B cell (primary cell): ENCODE measurements around the gene SENP5. TPM values are rescaled to one million over a fixed set of nuclear protein-coding genes. Genes with fewer than 3 reads are reported as not detected.
A peak's percentile ranks its signal among the peaks of the same experiment; 100 is the strongest.

Experiments
- ATAC-seq: fragments of 200-7000 bp; cut with Tn5 transposase; one replicate; pipeline ENCODE4 v1.10.0; 2021; ENCODE audit warnings: low read depth, mild to moderate bottlenecking, moderate number of reproducible peaks, moderate library complexity
- CTCF ChIA-PET: fragments of 350-600 bp; sonication (Branson Sonifier 250); formaldehyde crosslinking; loops from one replicate; lab custom pipeline; 2021; ENCODE audit warnings: antibody characterized with exemption, inconsistent platforms; lab: Charles Lee
- POLR2A ChIA-PET: fragments of 350-600 bp; sonication (Branson Sonifier 250); formaldehyde crosslinking; loops from one replicate; lab custom pipeline; 2021; ENCODE audit warnings: antibody characterized with exemption; lab: Charles Lee
- DNase-seq: peaks from one replicate; pipeline ENCODE4 v3.0.0; 2013
- H2AFZ ChIP-seq: 2 replicates; pipeline ENCODE4 v1.6.1; 2012; ENCODE audit warnings: mild to moderate bottlenecking, low read depth, low read length; ENCODE audit not compliant: insufficient read depth, poor library complexity, severe bottlenecking
- H3K27ac ChIP-seq, 2 donors: 1 replicate in 1 of 2; 2 replicates in 1 of 2; pipeline ENCODE4 v1.5.1; 2012 to 2013; ENCODE audit warnings: low read length in 2 of 2, mild to moderate bottlenecking in 2 of 2, moderate library complexity in 1 of 2
- H3K27me3 ChIP-seq, 4 experiments: fragments of 200-600 bp in 1 of 4; sonication (generic) in 1 of 4; replicated peaks in 1 of 4; 1 replicate in 2 of 4; 2 replicates in 2 of 4; pipeline versions ENCODE4 v1.6.1 to v1.7.0; 2013 to 2016; ENCODE audit warnings: low read length in 3 of 4, mild to moderate bottlenecking in 2 of 4, mixed read lengths in 1 of 4, moderate library complexity in 1 of 4; ENCODE audit not compliant: insufficient read depth in 4 of 4, control insufficient read depth in 3 of 4; ENCODE audit errors: control extremely low read depth in 1 of 4
- H3K36me3 ChIP-seq, 2 experiments: replicated peaks in 1 of 2; 1 replicate in 1 of 2; 2 replicates in 1 of 2; pipeline versions ENCODE4 v1.6.1 to v1.7.1; 2013; ENCODE audit warnings: low read length in 1 of 2; ENCODE audit not compliant: insufficient read depth in 2 of 2, control insufficient read depth in 1 of 2; ENCODE audit errors: control extremely low read depth in 1 of 2, extremely low read depth in 1 of 2
- H3K4me1 ChIP-seq, 2 donors: fragments of 200-600 bp in 1 of 2; sonication (generic) in 1 of 2; 1 replicate in 1 of 2; 2 replicates in 1 of 2; pipeline versions ENCODE4 v1.5.1 to v1.6.1; 2013 to 2017; ENCODE audit warnings: low read length in 2 of 2; ENCODE audit not compliant: control insufficient read depth in 2 of 2, insufficient read depth in 2 of 2
- H3K4me2 ChIP-seq: replicated peaks from 2 replicates; pipeline ENCODE3; 2012; ENCODE audit warnings: mild to moderate bottlenecking, low read depth, low read length; ENCODE audit not compliant: poor library complexity, severe bottlenecking
- H3K4me3 ChIP-seq, 5 experiments: fragments of 200-600 bp in 1 of 5; sonication (generic) in 1 of 5; 1 replicate in 3 of 5; 2 replicates in 2 of 5; pipeline versions ENCODE4 v1.5.1 to v1.7.0; 2011 to 2016; ENCODE audit warnings: low read length in 4 of 5, mild to moderate bottlenecking in 4 of 5, low read depth in 2 of 5, control low read depth in 1 of 5, moderate library complexity in 1 of 5; ENCODE audit not compliant: insufficient read depth in 1 of 5; ENCODE audit errors: control extremely low read depth in 1 of 5, extremely low read depth in 1 of 5
- H3K79me2 ChIP-seq: fragments of 200-600 bp; sonication (generic); one replicate; pipeline ENCODE4 v1.6.0; 2016; ENCODE audit warnings: low read length; ENCODE audit not compliant: control insufficient read depth, insufficient read depth
- H3K9ac ChIP-seq: fragments of 200-600 bp; sonication (generic); 2 replicates; pipeline ENCODE4 v1.6.1; 2017; ENCODE audit warnings: mild to moderate bottlenecking, low read length, moderate library complexity
- H3K9me3 ChIP-seq, 3 donors: one replicate each; pipeline versions ENCODE4 v1.6.1 to v1.7.1; 2013; ENCODE audit warnings: low read length in 2 of 3; ENCODE audit not compliant: control insufficient read depth in 2 of 3, insufficient read depth in 1 of 3; ENCODE audit errors: control extremely low read depth in 1 of 3
- H4K20me1 ChIP-seq: 2 replicates; pipeline ENCODE4 v1.6.0; 2012; ENCODE audit warnings: mild to moderate bottlenecking, low read length; ENCODE audit not compliant: insufficient read depth, control insufficient read depth, poor library complexity, severe bottlenecking
- H3K27ac Mint-ChIP-seq: one replicate; pipeline ENCODE4 v1.8.0; 2021; ENCODE audit warnings: mixed read lengths
- H3K27me3 Mint-ChIP-seq: one replicate; pipeline ENCODE4 v1.8.0; 2021; ENCODE audit warnings: mixed read lengths
- H3K4me1 Mint-ChIP-seq: one replicate; pipeline ENCODE4 v1.8.0; 2021; ENCODE audit warnings: mixed read lengths
- H3K4me3 Mint-ChIP-seq: one replicate; pipeline ENCODE4 v1.8.0; 2021; ENCODE audit warnings: mixed read lengths
- H3K9me3 Mint-ChIP-seq: one replicate; pipeline ENCODE4 v1.8.0; 2022; ENCODE audit warnings: mixed read lengths; ENCODE audit not compliant: insufficient read depth
- EZH2 ChIP-seq: IDR thresholded peaks from 2 replicates; pipeline ENCODE4 v1.6.1; 2012; ENCODE audit warnings: borderline replicate concordance, low read depth, mild to moderate bottlenecking, moderate library complexity, low read length; ENCODE audit not compliant: insufficient read depth, poor library complexity, severe bottlenecking
- WGBS: methylation state at CpG from one replicate; pipeline ENCODE4 v1.1.5; 2013; ENCODE audit warnings: missing lambda C conversion rate; ENCODE audit not compliant: insufficient coverage; 5-methylcytosine and 5-hydroxymethylcytosine counted together
- intact Hi-C: fragments of 100-400 bp; cut with micrococcal nuclease; formaldehyde crosslinking; loops from one replicate; pipeline ENCODE4 v1.10.0; 2022
- polyA plus RNA-seq: library from polyadenylated mRNA; depleted of rRNA; stranded (reverse); fragments of >200 nt; gene quantifications from 2 replicates; pipeline ENCODE4 v1.2.3, GENCODE V29; 2012
- total RNA-seq, 2 donors: library from RNA; stranded (reverse); fragments of 120-200 nt in 1 of 2; gene quantifications; 1 replicate in 1 of 2; 2 replicates in 1 of 2; pipeline versions ENCODE4 v1.2.3 to v1.2.4, GENCODE V29; 2013 to 2022
- TF ChIP-seq, protein P1 (sequence below): fragments of 200-600 bp; IDR thresholded peaks from one replicate; pipeline ENCODE4 v1.8.0; 2022; ENCODE audit warnings: antibody characterized with exemption, mild to moderate bottlenecking

SENP5 gene
- total and polyA plus RNA-seq, 2 donors (not counting 1 experiment from before 2014, with no cell fraction given): 9.2 to 51.5 TPM

DNA sequence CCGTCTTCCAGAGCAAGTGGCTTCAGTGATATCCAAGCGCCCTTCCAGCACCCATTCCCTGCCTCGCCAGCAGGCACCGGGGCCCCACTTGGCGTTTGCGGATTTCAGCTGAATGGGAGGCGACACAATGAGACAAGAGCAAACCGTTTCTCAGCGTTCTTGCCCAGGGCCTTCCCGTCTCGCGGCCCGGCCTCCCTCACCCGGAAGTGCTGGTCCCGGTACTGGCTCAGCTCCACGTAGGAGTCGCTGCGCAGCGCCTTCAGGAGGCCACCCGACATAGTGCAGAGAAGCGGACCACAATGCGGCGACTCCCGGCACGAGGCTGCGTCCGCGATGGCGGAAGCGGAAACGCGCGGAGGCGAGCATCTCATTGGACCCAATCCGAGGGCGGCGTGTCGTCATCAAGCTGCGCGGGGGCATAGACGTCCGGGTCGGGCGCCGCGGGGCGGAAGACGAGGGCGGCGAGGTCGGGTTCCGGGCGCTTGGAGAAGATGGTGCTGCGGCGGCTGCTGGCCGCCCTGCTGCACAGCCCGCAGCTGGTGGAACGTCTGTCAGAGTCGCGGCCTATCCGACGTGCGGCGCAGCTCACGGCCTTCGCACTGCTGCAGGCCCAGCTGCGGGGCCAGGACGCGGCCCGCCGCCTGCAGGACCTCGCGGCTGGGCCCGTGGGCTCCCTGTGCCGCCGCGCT lies 74.7 kb downstream of the SENP5 start, which contains the start of gene NCBP2:
TSS of gene NCBP2 (minus strand) at position 303 of the 689 bp plus-strand sequence. CDS start at position 278, 25 bp downstream.
- TF ChIP-seq, protein P1, sequence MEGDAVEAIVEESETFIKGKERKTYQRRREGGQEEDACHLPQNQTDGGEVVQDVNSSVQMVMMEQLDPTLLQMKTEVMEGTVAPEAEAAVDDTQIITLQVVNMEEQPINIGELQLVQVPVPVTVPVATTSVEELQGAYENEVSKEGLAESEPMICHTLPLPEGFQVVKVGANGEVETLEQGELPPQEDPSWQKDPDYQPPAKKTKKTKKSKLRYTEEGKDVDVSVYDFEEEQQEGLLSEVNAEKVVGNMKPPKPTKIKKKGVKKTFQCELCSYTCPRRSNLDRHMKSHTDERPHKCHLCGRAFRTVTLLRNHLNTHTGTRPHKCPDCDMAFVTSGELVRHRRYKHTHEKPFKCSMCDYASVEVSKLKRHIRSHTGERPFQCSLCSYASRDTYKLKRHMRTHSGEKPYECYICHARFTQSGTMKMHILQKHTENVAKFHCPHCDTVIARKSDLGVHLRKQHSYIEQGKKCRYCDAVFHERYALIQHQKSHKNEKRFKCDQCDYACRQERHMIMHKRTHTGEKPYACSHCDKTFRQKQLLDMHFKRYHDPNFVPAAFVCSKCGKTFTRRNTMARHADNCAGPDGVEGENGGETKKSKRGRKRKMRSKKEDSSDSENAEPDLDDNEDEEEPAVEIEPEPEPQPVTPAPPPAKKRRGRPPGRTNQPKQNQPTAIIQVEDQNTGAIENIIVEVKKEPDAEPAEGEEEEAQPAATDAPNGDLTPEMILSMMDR: peak; percentile 77
- TF ChIP-seq EZH2: no peak
- peaks cover 0 to 25% of the 10 kb centered on the region in 2 experiments for H3K36me3 ChIP-seq
- Mint-ChIP-seq H3K4me3 (peak within 1 kb of the TSS; percentile 98), H3K9me3 (no peaks in the 10 kb centered on the region), H3K27me3 (no peaks in the 10 kb centered on the region), H3K4me1 (peaks cover 50% of the 10 kb centered on the region), H3K27ac (peak within 1 kb of the TSS; percentile 99)
- POLR2A ChIA-PET: interaction anchor here (0.5 to 2.8 kb wide), 9 partner anchors 9 to 374 kb away, joined by 3 to 18 read pairs (median 5); partner anchors contain the start of genes FBXO45, PAK2, SENP5 and WDR53
- DNase-seq: peak; percentile 99
- WGBS: under 1% methylated on average over 77 of the region's 77 CpGs
- peak within 1 kb of the TSS; percentile 92 to 97 for H3K27ac ChIP-seq
- H4K20me1 ChIP-seq: peaks cover 18% of the 10 kb centered on the region
- peak within 1 kb of the TSS; percentile 95 for H3K9ac ChIP-seq
- peak within 1 kb of the TSS; percentile 83 to 99 (median 92) for H3K4me3 ChIP-seq
- peak within 1 kb of the TSS; percentile 91 for H2AFZ ChIP-seq
- intact Hi-C loops: loop anchor here (1.0 to 2.0 kb wide), 7 partner anchors 10 to 439 kb away; partner anchors contain the start of genes FBXO45, PAK2, PIGZ and RNF168
- ATAC-seq: peak; percentile 91
- CTCF ChIA-PET: interaction anchor here (0.7 to 5.2 kb wide), 11 partner anchors 10 to 333 kb away, joined by 3 to 20 read pairs (median 6); partner anchors contain the start of genes NRROS, PAK2 and SENP5
- H3K9me3 ChIP-seq: no peaks in the 10 kb centered on the region
- no peaks in the 10 kb centered on the region for H3K27me3 ChIP-seq
- H3K4me2 ChIP-seq: peak within 1 kb of the TSS; percentile 93
- H3K4me1 ChIP-seq: peaks cover 29 to 35% of the 10 kb centered on the region in 2 donors
- peaks cover 54% of the 10 kb centered on the region for H3K79me2 ChIP-seq
